Measurements from ENCODE around the gene PPP1CC. TPM values are rescaled to one million over a fixed set of nuclear protein-coding genes. Genes with fewer than 3 reads are reported as not detected.

PPP1CC gene
- total and polyA plus RNA-seq, 7 experiments from 2014 or later, result 108 to 218 (median 138) TPM

- no peaks in the 10 kb centered on the region for H3K27me3 ChIP-seq (ENCODE audit: control insufficient read depth in 2 of 2, insufficient read depth in 2 of 2, low read length in 2 of 2)
- peaks cover 6 to 65% (median 27%) of the 10 kb centered on the region in 3 experiments for H3K36me3 ChIP-seq (ENCODE audit: control insufficient read depth in 2 of 3, insufficient read depth in 3 of 3, low read length in 3 of 3)
- Mint-ChIP-seq H3K4me3 (no peak overlapping the region), H3K9me3 (peaks cover 0 to 3% (median 0%) of the 10 kb centered on the region in 11 donors), H3K27ac (peak overlapping the region in 2 of 9 donors; percentile 6 to 7), H3K36me3 (peaks cover 3 to 60% (median 40%) of the 10 kb centered on the region in 5 donors), H3K4me1 (peaks cover 0 to 6% (median 0%) of the 10 kb centered on the region in 7 donors), H3K27me3 (no peaks in the 10 kb centered on the region)
- no peaks in the 10 kb centered on the region for H3K4me1 ChIP-seq (ENCODE audit: control insufficient read depth in 2 of 2, insufficient read depth in 2 of 2, low read length in 2 of 2)
- ATAC-seq, result no peak
- no peaks in the 10 kb centered on the region for H3K9me3 ChIP-seq (ENCODE audit: control insufficient read depth in 2 of 3, low read length in 3 of 3)
- H3K4me3 ChIP-seq (ENCODE audit: low read length), result no peak overlapping the region
- intact Hi-C loops (cut with micrococcal nuclease), result no loop called here
- no peak for DNase-seq
- POLR2A ChIA-PET, result interaction anchor here (0.6 to 1.0 kb wide), 2 partner anchors 13 to 575 kb away, joined by 3 read pairs; no protein-coding TSS in a partner anchor
- CTCF ChIA-PET, result no interaction called here
- no peak overlapping the region for H3K27ac ChIP-seq (ENCODE audit: low read depth, low read length)
Measured at GRCh38 chr12:110718222-110718908, 24.3 kb downstream of the PPP1CC start.

DNA sequence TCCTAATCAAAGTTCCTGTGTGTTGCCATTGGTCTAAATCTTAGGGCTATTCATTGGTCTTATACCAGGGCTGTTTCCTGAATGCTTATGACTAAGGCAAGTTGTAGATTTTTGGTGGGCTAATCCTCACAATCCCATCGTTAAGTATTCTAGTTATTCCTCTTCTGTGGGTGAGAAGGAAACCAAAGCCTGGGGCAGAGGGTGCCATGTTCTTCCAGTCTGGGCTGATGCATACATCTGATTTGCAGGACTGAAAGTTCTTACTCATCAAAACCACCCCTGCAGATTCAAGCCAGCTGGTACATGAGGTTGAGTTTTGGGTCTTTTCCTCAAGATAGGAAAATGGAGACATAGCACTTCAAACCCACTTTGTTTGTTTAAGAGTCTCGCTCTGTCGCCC lies 25.7 kb downstream of the PPP1CC start:
- Histone ChIP-seq H3K27me3 (ENCODE audit: control insufficient read depth in 2 of 2, insufficient read depth in 2 of 2, low read length in 2 of 2) (no peaks in the 10 kb centered on the region), H3K27ac (ENCODE audit: low read depth, low read length) (no peak overlapping the region), H3K36me3 (ENCODE audit: control insufficient read depth in 2 of 3, insufficient read depth in 3 of 3, low read length in 3 of 3) (peaks cover 6 to 53% (median 27%) of the 10 kb centered on the region in 3 experiments), H3K4me3 (ENCODE audit: low read length) (no peak overlapping the region), H3K9me3 (ENCODE audit: control insufficient read depth in 2 of 3, low read length in 3 of 3) (no peaks in the 10 kb centered on the region), H3K4me1 (ENCODE audit: control insufficient read depth in 2 of 2, insufficient read depth in 2 of 2, low read length in 2 of 2) (no peaks in the 10 kb centered on the region)
- Mint-ChIP-seq H3K9me3 (peaks cover 0 to 3% (median 0%) of the 10 kb centered on the region in 11 donors), H3K4me3 (no peak overlapping the region), H3K27me3 (no peaks in the 10 kb centered on the region), H3K27ac (peak overlapping the region in 2 of 9 donors; percentile 4 to 15), H3K36me3 (peaks cover 0 to 52% (median 33%) of the 10 kb centered on the region in 5 donors), H3K4me1 (peaks cover 0 to 2% (median 0%) of the 10 kb centered on the region in 7 donors)
- CTCF ChIA-PET, result interaction anchor here (0.6 kb wide), 1 partner anchor 755 kb away, joined by 3 read pairs; no protein-coding TSS in a partner anchor
- ATAC-seq, result no peak
- intact Hi-C loops (cut with micrococcal nuclease), result no loop called here
- DNase-seq, result no peak
- POLR2A ChIA-PET, result interaction anchor here (0.6 kb wide), 1 partner anchor 246 kb away, joined by 4 read pairs; no protein-coding TSS in a partner anchor

GRCh38 chr12:110708917-110709316 lies 33.8 kb downstream of the PPP1CC start:
- peaks cover 0 to 4% (median 0%) of the 10 kb centered on the region in 7 donors for H3K4me1 Mint-ChIP-seq
- DNase-seq (no peak), ATAC-seq (no peak)
- peak overlapping the region in 1 of 9 donors; percentile 10 for H3K27ac Mint-ChIP-seq
- H3K27me3 Mint-ChIP-seq, result no peaks in the 10 kb centered on the region
- H3K4me1 ChIP-seq (ENCODE audit: control insufficient read depth in 2 of 2, insufficient read depth in 2 of 2, low read length in 2 of 2), result no peaks in the 10 kb centered on the region
- no peaks in the 10 kb centered on the region for H3K9me3 ChIP-seq (ENCODE audit: control insufficient read depth in 2 of 3, low read length in 3 of 3)
- no peak overlapping the region for H3K4me3 Mint-ChIP-seq
- peaks cover 0 to 5% (median 0%) of the 10 kb centered on the region in 5 donors for H3K36me3 Mint-ChIP-seq
- no peaks in the 10 kb centered on the region for H3K27me3 ChIP-seq (ENCODE audit: control insufficient read depth in 2 of 2, insufficient read depth in 2 of 2, low read length in 2 of 2)
- H3K4me3 ChIP-seq (ENCODE audit: low read length), result no peak overlapping the region
- CTCF ChIA-PET, result no interaction called here
- POLR2A ChIA-PET, result no interaction called here
- H3K27ac ChIP-seq (ENCODE audit: low read depth, low read length), result no peak overlapping the region
- no peaks in the 10 kb centered on the region for H3K36me3 ChIP-seq (ENCODE audit: control insufficient read depth in 2 of 3, insufficient read depth in 3 of 3, low read length in 3 of 3)
- H3K9me3 Mint-ChIP-seq, result no peaks in the 10 kb centered on the region
- intact Hi-C loops (cut with micrococcal nuclease), result loop anchor here in 1 of 2 donors (10.0 kb wide), 1 partner anchor 176 kb away; no protein-coding TSS in a partner anchor

DNA sequence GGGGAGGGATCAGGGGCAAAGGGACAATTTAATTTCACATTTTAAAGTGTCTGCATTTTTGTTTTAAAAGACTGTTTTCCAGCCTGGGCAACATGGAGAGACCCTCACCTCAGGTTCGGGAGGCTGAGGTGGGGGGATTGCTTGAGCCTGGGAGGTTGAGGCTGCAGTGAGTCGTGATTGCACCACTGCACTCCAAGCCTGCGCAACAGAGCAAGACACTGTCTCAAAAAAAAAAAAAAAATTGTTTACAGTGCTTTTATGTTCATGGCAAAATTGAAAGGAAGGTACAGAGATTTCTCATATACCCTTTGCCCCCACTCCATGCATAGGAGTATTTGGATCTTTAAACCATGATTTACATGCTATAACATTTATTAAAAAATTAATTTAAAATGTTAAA lies 37.4 kb downstream of the PPP1CC start:
- intact Hi-C loops (cut with micrococcal nuclease), result loop anchor here in 1 of 2 donors (10.0 kb wide), 1 partner anchor 179 kb away; no protein-coding TSS in a partner anchor
- Histone ChIP-seq H3K27me3 (ENCODE audit: control insufficient read depth in 2 of 2, insufficient read depth in 2 of 2, low read length in 2 of 2) (no peaks in the 10 kb centered on the region), H3K4me1 (ENCODE audit: control insufficient read depth in 2 of 2, insufficient read depth in 2 of 2, low read length in 2 of 2) (no peaks in the 10 kb centered on the region), H3K4me3 (ENCODE audit: low read length) (no peak overlapping the region), H3K27ac (ENCODE audit: low read depth, low read length) (no peak overlapping the region), H3K9me3 (ENCODE audit: control insufficient read depth in 2 of 3, low read length in 3 of 3) (no peaks in the 10 kb centered on the region), H3K36me3 (ENCODE audit: control insufficient read depth in 2 of 3, insufficient read depth in 3 of 3, low read length in 3 of 3) (no peaks in the 10 kb centered on the region)
- no peaks in the 10 kb centered on the region for H3K9me3 Mint-ChIP-seq
- ATAC-seq (no peak), DNase-seq (no peak)
- H3K36me3 Mint-ChIP-seq, result peaks cover 0 to 4% (median 0%) of the 10 kb centered on the region in 5 donors
- CTCF ChIA-PET, result interaction anchor here (0.5 to 1.2 kb wide), 3 partner anchors 103 to 122 kb away, joined by 3 to 4 read pairs (median 3); no protein-coding TSS in a partner anchor
- no peaks in the 10 kb centered on the region for H3K27me3 Mint-ChIP-seq
- H3K4me3 Mint-ChIP-seq, result no peak overlapping the region
- POLR2A ChIA-PET, result interaction anchor here (0.6 kb wide), 1 partner anchor 632 kb away, joined by 3 read pairs; no protein-coding TSS in a partner anchor
- H3K27ac Mint-ChIP-seq, result peak overlapping the region in 4 of 9 donors; percentile 0 to 63 (median 50)
- H3K4me1 Mint-ChIP-seq, result peaks cover 0 to 4% (median 0%) of the 10 kb centered on the region in 7 donors

DNA sequence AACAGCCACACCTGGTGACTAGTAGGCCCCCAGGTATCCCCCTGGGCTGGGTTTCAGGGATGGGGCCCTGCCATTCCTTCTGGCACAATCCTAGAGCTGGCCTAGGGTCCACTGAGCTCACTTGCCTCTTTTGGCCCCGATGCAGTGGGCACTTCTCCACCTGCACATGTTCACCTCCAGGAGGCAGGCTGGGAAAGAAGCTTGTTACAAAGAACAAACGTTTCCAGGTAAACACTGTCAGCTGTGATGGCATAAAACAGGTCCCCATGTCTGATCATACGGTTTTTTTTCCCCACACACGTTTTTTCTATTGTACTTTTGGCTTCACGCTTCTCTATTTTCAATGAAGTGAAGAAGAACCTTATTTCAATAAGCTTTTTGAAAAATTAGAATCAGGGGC lies 37.9 kb downstream of the PPP1CC start:
- Mint-ChIP-seq H3K27ac (peak overlapping the region in 4 of 9 donors; percentile 0 to 63 (median 50)), H3K27me3 (no peaks in the 10 kb centered on the region), H3K9me3 (no peaks in the 10 kb centered on the region), H3K4me3 (no peak overlapping the region), H3K36me3 (peaks cover 0 to 4% (median 0%) of the 10 kb centered on the region in 5 donors), H3K4me1 (peaks cover 0 to 4% (median 0%) of the 10 kb centered on the region in 7 donors)
- Histone ChIP-seq H3K27ac (ENCODE audit: low read depth, low read length) (no peak overlapping the region), H3K9me3 (ENCODE audit: control insufficient read depth in 2 of 3, low read length in 3 of 3) (no peaks in the 10 kb centered on the region), H3K27me3 (ENCODE audit: control insufficient read depth in 2 of 2, insufficient read depth in 2 of 2, low read length in 2 of 2) (no peaks in the 10 kb centered on the region), H3K4me3 (ENCODE audit: low read length) (no peak overlapping the region), H3K36me3 (ENCODE audit: control insufficient read depth in 2 of 3, insufficient read depth in 3 of 3, low read length in 3 of 3) (no peaks in the 10 kb centered on the region), H3K4me1 (ENCODE audit: control insufficient read depth in 2 of 2, insufficient read depth in 2 of 2, low read length in 2 of 2) (no peaks in the 10 kb centered on the region)
- DNase-seq (peak in 2 of 9 donors; percentile 23 to 25), ATAC-seq (no peak)
- ChIA-PET POLR2A (interaction anchor here (0.6 kb wide), 2 partner anchors 43 to 631 kb away, joined by 3 read pairs; no protein-coding TSS in a partner anchor), CTCF (interaction anchor here (0.5 to 1.2 kb wide), 2 partner anchors 113 to 122 kb away, joined by 3 read pairs; no protein-coding TSS in a partner anchor)
- intact Hi-C loops (cut with micrococcal nuclease), result loop anchor here (1.0 to 10.0 kb wide), 3 partner anchors 122 to 184 kb away; no protein-coding TSS in a partner anchor

GRCh38 chr12:110704231-110704630 lies 38.5 kb downstream of the PPP1CC start:
- DNase-seq, result no peak
- H3K4me1 Mint-ChIP-seq, result peaks cover 0 to 4% (median 0%) of the 10 kb centered on the region in 7 donors
- ChIA-PET CTCF (interaction anchor here (1.2 kb wide), 1 partner anchor 123 kb away, joined by 3 read pairs; no protein-coding TSS in a partner anchor), POLR2A (interaction anchor here (0.6 kb wide), 1 partner anchor 44 kb away, joined by 3 read pairs; no protein-coding TSS in a partner anchor)
- no peaks in the 10 kb centered on the region for H3K9me3 Mint-ChIP-seq
- H3K4me1 ChIP-seq (ENCODE audit: control insufficient read depth in 2 of 2, insufficient read depth in 2 of 2, low read length in 2 of 2), result no peaks in the 10 kb centered on the region
- H3K4me3 ChIP-seq (ENCODE audit: low read length), result no peak overlapping the region
- H3K9me3 ChIP-seq (ENCODE audit: control insufficient read depth in 2 of 3, low read length in 3 of 3), result no peaks in the 10 kb centered on the region
- H3K27me3 ChIP-seq (ENCODE audit: control insufficient read depth in 2 of 2, insufficient read depth in 2 of 2, low read length in 2 of 2), result no peaks in the 10 kb centered on the region
- no peaks in the 10 kb centered on the region for H3K27me3 Mint-ChIP-seq
- intact Hi-C loops (cut with micrococcal nuclease), result loop anchor here (1.0 to 10.0 kb wide), 3 partner anchors 122 to 184 kb away; no protein-coding TSS in a partner anchor
- no peak for ATAC-seq
- no peak overlapping the region for H3K27ac Mint-ChIP-seq
- no peak overlapping the region for H3K4me3 Mint-ChIP-seq
- H3K36me3 ChIP-seq (ENCODE audit: control insufficient read depth in 2 of 3, insufficient read depth in 3 of 3, low read length in 3 of 3), result no peaks in the 10 kb centered on the region
- H3K36me3 Mint-ChIP-seq, result peaks cover 0 to 4% (median 0%) of the 10 kb centered on the region in 5 donors
- no peak overlapping the region for H3K27ac ChIP-seq (ENCODE audit: low read depth, low read length)

All from naive thymus-derived CD4-positive, alpha-beta T cell (primary cell).